Naive thymus-derived CD4-positive, alpha-beta T cell (primary cell): ENCODE results near the gene EDA. TPM values are rescaled to one million over a fixed set of nuclear protein-coding genes. Genes with fewer than 3 reads are reported as not detected.

Experiments
- ATAC-seq: fragments of 150-1000 bp; cut with Tn5 transposase; 2 replicates; pipeline ENCODE4 v1.10.0; 2021; ENCODE audit warnings: mild to moderate bottlenecking, moderate library complexity
- CTCF ChIA-PET: fragments of 350-600 bp; sonication (Branson Sonifier 250); formaldehyde crosslinking; loops from one replicate; lab custom pipeline; 2021; ENCODE audit warnings: antibody characterized with exemption; lab: Charles Lee
- POLR2A ChIA-PET: fragments of 350-600 bp; sonication (Branson Sonifier 250); formaldehyde crosslinking; loops from one replicate; lab custom pipeline; 2021; ENCODE audit warnings: antibody characterized with exemption, inconsistent platforms; lab: Charles Lee
- DNase-seq, 9 donors: peaks; one replicate each; pipeline versions ENCODE4 v3.0.0 to v3.0.0-alpha.2; 2020 to 2022; ENCODE audit warnings: mixed read lengths in 1 of 9
- H3K27ac ChIP-seq: one replicate; pipeline ENCODE4 v1.7.0; 2013; ENCODE audit warnings: mild to moderate bottlenecking, low read depth, low read length, moderate library complexity
- H3K27me3 ChIP-seq, 2 donors: one replicate each; pipeline ENCODE4 v1.7.0; 2013; ENCODE audit warnings: low read length in 2 of 2, mild to moderate bottlenecking in 2 of 2, moderate library complexity in 2 of 2; ENCODE audit not compliant: control insufficient read depth in 2 of 2, insufficient read depth in 2 of 2
- H3K36me3 ChIP-seq, 3 experiments: 1 replicate in 2 of 3; 2 replicates in 1 of 3; pipeline ENCODE4 v1.7.0; 2013; ENCODE audit warnings: low read length in 3 of 3, mild to moderate bottlenecking in 3 of 3, moderate library complexity in 1 of 3; ENCODE audit not compliant: insufficient read depth in 3 of 3, control insufficient read depth in 2 of 3
- H3K4me1 ChIP-seq, 2 donors: one replicate each; pipeline ENCODE4 v1.7.0; 2013; ENCODE audit warnings: low read length in 2 of 2, mild to moderate bottlenecking in 2 of 2, moderate library complexity in 1 of 2; ENCODE audit not compliant: control insufficient read depth in 2 of 2, insufficient read depth in 2 of 2
- H3K4me3 ChIP-seq: 2 replicates; pipeline ENCODE4 v1.7.0; 2013; ENCODE audit warnings: mild to moderate bottlenecking, low read length
- H3K9me3 ChIP-seq, 3 experiments: 1 replicate in 2 of 3; 2 replicates in 1 of 3; pipeline ENCODE4 v1.7.0; 2013; ENCODE audit warnings: low read length in 3 of 3; ENCODE audit not compliant: control insufficient read depth in 2 of 3
- H3K27ac Mint-ChIP-seq, 9 donors: one replicate each; pipeline ENCODE4 v1.8.0; 2020 to 2022; ENCODE audit warnings: mixed read lengths in 9 of 9, mild to moderate bottlenecking in 8 of 9, moderate library complexity in 5 of 9, inconsistent platforms in 2 of 9
- H3K27me3 Mint-ChIP-seq, 5 donors: one replicate each; pipeline ENCODE4 v1.8.0; 2021 to 2022; ENCODE audit warnings: mixed read lengths in 5 of 5, mild to moderate bottlenecking in 1 of 5
- H3K36me3 Mint-ChIP-seq, 5 donors: one replicate each; pipeline ENCODE4 v1.8.0; 2020 to 2022; ENCODE audit warnings: mixed read lengths in 5 of 5, mild to moderate bottlenecking in 3 of 5, inconsistent platforms in 1 of 5
- H3K4me1 Mint-ChIP-seq, 7 donors: one replicate each; pipeline ENCODE4 v1.8.0; 2020 to 2022; ENCODE audit warnings: mixed read lengths in 7 of 7, mild to moderate bottlenecking in 3 of 7, inconsistent platforms in 1 of 7
- H3K4me3 Mint-ChIP-seq, 10 donors: one replicate each; pipeline ENCODE4 v1.8.0; 2020 to 2022; ENCODE audit warnings: mild to moderate bottlenecking in 10 of 10, mixed read lengths in 10 of 10, moderate library complexity in 6 of 10, inconsistent platforms in 2 of 10
- H3K9me3 Mint-ChIP-seq, 11 donors: one replicate each; pipeline ENCODE4 v1.8.0; 2020 to 2022; ENCODE audit warnings: mixed read lengths in 11 of 11, mild to moderate bottlenecking in 4 of 11, inconsistent platforms in 1 of 11, moderate library complexity in 1 of 11
- intact Hi-C, 2 donors: fragments of 100-400 bp; cut with micrococcal nuclease; formaldehyde crosslinking; loops; one replicate each; pipeline ENCODE4 v1.15.1; 2023
- polyA plus RNA-seq, 2 donors: library from polyadenylated mRNA; unstranded; fragments of 300-500 nt; fragmentation: Illumina TruSeq; gene quantifications; one replicate each; pipeline ENCODE4 v1.2.3, GENCODE V29; 2021
- total RNA-seq, 6 experiments: library from RNA in 5 of 6; stranded (reverse) in 5 of 6; gene quantifications; 1 replicate in 5 of 6; 2 replicates in 1 of 6; pipeline ENCODE4 v1.2.3 and lab custom pipeline; 2021 to 2026

Gene EDA
- total and polyA plus RNA-seq, 7 experiments from 2014 or later, result 1.1 to 14.3 (median 2.7) TPM

GRCh38 chrX:70042399-70043371, 426.8 kb downstream of the EDA start:
- DNase-seq (no peak), ATAC-seq (no peak)
- Mint-ChIP-seq H3K27ac (no peak overlapping the region), H3K36me3 (no peaks in the 10 kb centered on the region), H3K4me1 (peaks cover 0 to 4% (median 0%) of the 10 kb centered on the region in 7 donors), H3K4me3 (no peak overlapping the region), H3K9me3 (peaks cover 0 to 1% (median 0%) of the 10 kb centered on the region in 11 donors), H3K27me3 (peaks cover 0 to 6% (median 0%) of the 10 kb centered on the region in 5 donors)
- no peaks in the 10 kb centered on the region for H3K27me3 ChIP-seq
- POLR2A ChIA-PET, result no interaction called here
- CTCF ChIA-PET, result no interaction called here
- no peak overlapping the region for H3K4me3 ChIP-seq
- H3K36me3 ChIP-seq, result no peaks in the 10 kb centered on the region
- H3K27ac ChIP-seq, result no peak overlapping the region
- no peaks in the 10 kb centered on the region for H3K9me3 ChIP-seq
- intact Hi-C loops, result no loop called here
- no peaks in the 10 kb centered on the region for H3K4me1 ChIP-seq

GRCh38 chrX:70043685-70044084, 427.8 kb downstream of the EDA start:
- ChIA-PET POLR2A (no interaction called here), CTCF (no interaction called here)
- Mint-ChIP-seq H3K9me3 (peaks cover 0 to 1% (median 0%) of the 10 kb centered on the region in 11 donors), H3K27ac (no peak overlapping the region), H3K4me3 (no peak overlapping the region), H3K4me1 (no peaks in the 10 kb centered on the region), H3K27me3 (peaks cover 0 to 10% (median 0%) of the 10 kb centered on the region in 5 donors), H3K36me3 (no peaks in the 10 kb centered on the region)
- Histone ChIP-seq H3K27ac (no peak overlapping the region), H3K27me3 (no peaks in the 10 kb centered on the region), H3K4me1 (no peaks in the 10 kb centered on the region), H3K4me3 (no peak overlapping the region), H3K36me3 (no peaks in the 10 kb centered on the region), H3K9me3 (no peaks in the 10 kb centered on the region)
- ATAC-seq (no peak), DNase-seq (no peak)
- intact Hi-C loops, result no loop called here

GRCh38 chrX:70044541-70045245, 428.8 kb downstream of the EDA start:
- H3K27me3 ChIP-seq, result no peaks in the 10 kb centered on the region
- H3K4me1 Mint-ChIP-seq, result no peaks in the 10 kb centered on the region
- intact Hi-C loops, result no loop called here
- no peak overlapping the region for H3K4me3 Mint-ChIP-seq
- ATAC-seq (no peak), DNase-seq (no peak)
- H3K9me3 ChIP-seq, result no peaks in the 10 kb centered on the region
- H3K4me3 ChIP-seq, result no peak overlapping the region
- ChIA-PET CTCF (interaction anchor here (0.7 kb wide), 1 partner anchor 16 kb away, joined by 5 read pairs; no protein-coding TSS in a partner anchor), POLR2A (no interaction called here)
- H3K27ac ChIP-seq, result no peak overlapping the region
- peaks cover 0 to 10% (median 0%) of the 10 kb centered on the region in 5 donors for H3K27me3 Mint-ChIP-seq
- H3K36me3 Mint-ChIP-seq, result no peaks in the 10 kb centered on the region
- no peaks in the 10 kb centered on the region for H3K4me1 ChIP-seq
- H3K27ac Mint-ChIP-seq, result peak overlapping the region in 1 of 9 donors; percentile 36
- H3K9me3 Mint-ChIP-seq, result peaks cover 0 to 2% (median 0%) of the 10 kb centered on the region in 11 donors
- no peaks in the 10 kb centered on the region for H3K36me3 ChIP-seq

- no peak for ATAC-seq
- ChIA-PET CTCF (no interaction called here), POLR2A (no interaction called here)
- DNase-seq, result no peak
- no peak overlapping the region for H3K4me3 Mint-ChIP-seq
- Histone ChIP-seq H3K36me3 (no peaks in the 10 kb centered on the region), H3K27ac (no peak overlapping the region), H3K27me3 (no peaks in the 10 kb centered on the region), H3K4me3 (no peak overlapping the region), H3K4me1 (no peaks in the 10 kb centered on the region), H3K9me3 (no peaks in the 10 kb centered on the region)
- intact Hi-C loops, result no loop called here
- peaks cover 0 to 2% (median 0%) of the 10 kb centered on the region in 11 donors for H3K9me3 Mint-ChIP-seq
- peaks cover 0 to 10% (median 0%) of the 10 kb centered on the region in 5 donors for H3K27me3 Mint-ChIP-seq
- H3K4me1 Mint-ChIP-seq, result no peaks in the 10 kb centered on the region
- H3K36me3 Mint-ChIP-seq, result no peaks in the 10 kb centered on the region
- H3K27ac Mint-ChIP-seq, result no peak overlapping the region
These were observed 431.1 kb downstream of the EDA start for GRCh38 chrX:70046978-70047377.

- Histone ChIP-seq H3K9me3 (no peaks in the 10 kb centered on the region), H3K27me3 (no peaks in the 10 kb centered on the region), H3K4me3 (no peak overlapping the region), H3K27ac (no peak overlapping the region), H3K36me3 (no peaks in the 10 kb centered on the region), H3K4me1 (no peaks in the 10 kb centered on the region)
- Mint-ChIP-seq H3K4me1 (no peaks in the 10 kb centered on the region), H3K36me3 (no peaks in the 10 kb centered on the region), H3K4me3 (no peak overlapping the region), H3K27ac (no peak overlapping the region), H3K27me3 (peaks cover 0 to 11% (median 0%) of the 10 kb centered on the region in 5 donors), H3K9me3 (peaks cover 0 to 2% (median 0%) of the 10 kb centered on the region in 11 donors)
- POLR2A ChIA-PET, result no interaction called here
- DNase-seq (no peak), ATAC-seq (no peak)
- CTCF ChIA-PET, result no interaction called here
- intact Hi-C loops, result no loop called here
These were observed 433.5 kb downstream of the EDA start for GRCh38 chrX:70049406-70049805.

- Mint-ChIP-seq H3K4me3 (no peak within 1 kb of the TSS), H3K9me3 (peaks cover 0 to 2% (median 0%) of the 10 kb centered on the region in 11 donors), H3K4me1 (no peaks in the 10 kb centered on the region), H3K27me3 (peaks cover 0 to 11% (median 0%) of the 10 kb centered on the region in 5 donors), H3K27ac (no peak within 1 kb of the TSS), H3K36me3 (no peaks in the 10 kb centered on the region)
- Histone ChIP-seq H3K4me3 (no peak within 1 kb of the TSS), H3K9me3 (no peaks in the 10 kb centered on the region), H3K27me3 (no peaks in the 10 kb centered on the region), H3K36me3 (no peaks in the 10 kb centered on the region), H3K27ac (no peak within 1 kb of the TSS), H3K4me1 (no peaks in the 10 kb centered on the region)
- no peak for DNase-seq
- ChIA-PET CTCF (no interaction called here), POLR2A (no interaction called here)
- no peak for ATAC-seq
- intact Hi-C loops, result no loop called here
These were observed 434.0 kb downstream of the EDA start, which contains the start of gene AWAT2 for GRCh38 chrX:70049925-70050324. Gene AWAT2 (minus strand): TSS chrX:70049938. CDS start chrX:70049932, 6 bp downstream.
